CD14-positive monocyte (primary cell): ENCODE data around the gene TXNRD1. TPM values are rescaled to one million over a fixed set of nuclear protein-coding genes. Genes with fewer than 3 reads are reported as not detected.

Source experiments
- DNase-seq, 3 donors: peaks; one replicate each; pipeline ENCODE4 v3.0.0-alpha.2; 2011 to 2022
- H2AFZ ChIP-seq: 2 replicates; pipeline ENCODE4 v1.6.0; 2012; ENCODE audit warnings: mild to moderate bottlenecking, low read depth, low read length, inconsistent platforms; ENCODE audit not compliant: insufficient read depth, poor library complexity, severe bottlenecking
- H3K27ac ChIP-seq, 2 donors: 1 replicate in 1 of 2; 2 replicates in 1 of 2; pipeline ENCODE4 v1.5.1; 2012 to 2013; ENCODE audit warnings: low read length in 2 of 2, control low read depth in 1 of 2, inconsistent platforms in 1 of 2, low read depth in 1 of 2, mild to moderate bottlenecking in 1 of 2
- H3K27me3 ChIP-seq, 2 donors: one replicate each; pipeline versions ENCODE4 v1.6.0 to v1.6.1; 2011 to 2013; ENCODE audit warnings: low read length in 2 of 2; ENCODE audit not compliant: control insufficient read depth in 2 of 2, insufficient read depth in 2 of 2
- H3K36me3 ChIP-seq, 2 donors: replicated peaks in 1 of 2; 1 replicate in 1 of 2; 2 replicates in 1 of 2; pipeline versions ENCODE4 v1.5.1 to v1.6.1; 2012 to 2013; ENCODE audit warnings: low read length in 2 of 2, control low read depth in 1 of 2, inconsistent platforms in 1 of 2, mild to moderate bottlenecking in 1 of 2; ENCODE audit not compliant: insufficient read depth in 2 of 2, control insufficient read depth in 1 of 2
- H3K4me1 ChIP-seq, 2 donors: 1 replicate in 1 of 2; 2 replicates in 1 of 2; pipeline versions ENCODE4 v1.5.1 to v1.6.1; 2012 to 2013; ENCODE audit warnings: low read length in 2 of 2, control low read depth in 1 of 2, inconsistent platforms in 1 of 2, mild to moderate bottlenecking in 1 of 2, moderate library complexity in 1 of 2; ENCODE audit not compliant: insufficient read depth in 2 of 2, control insufficient read depth in 1 of 2
- H3K4me2 ChIP-seq: replicated peaks from 2 replicates; pipeline ENCODE3; 2012; ENCODE audit warnings: low read length, moderate library complexity, mild to moderate bottlenecking; ENCODE audit not compliant: poor library complexity, severe bottlenecking; ENCODE audit errors: extremely low read depth
- H3K4me3 ChIP-seq, 3 experiments: fragments of 200-600 bp in 1 of 3; sonication (generic) in 1 of 3; replicated peaks in 1 of 3; 1 replicate in 2 of 3; 2 replicates in 1 of 3; pipeline ENCODE4 v1.5.1; 2011 to 2013; ENCODE audit warnings: low read length in 3 of 3, mild to moderate bottlenecking in 3 of 3, control low read depth in 2 of 3, low read depth in 2 of 3, inconsistent platforms in 1 of 3, moderate library complexity in 1 of 3
- H3K79me2 ChIP-seq: 2 replicates; pipeline ENCODE4 v1.6.0; 2012; ENCODE audit warnings: mild to moderate bottlenecking, control low read depth, inconsistent platforms, low read length, moderate library complexity; ENCODE audit not compliant: insufficient read depth
- H3K9ac ChIP-seq: 2 replicates; pipeline ENCODE4 v1.6.0; 2017; ENCODE audit warnings: low read length, mild to moderate bottlenecking; ENCODE audit not compliant: insufficient read depth, poor library complexity, severe bottlenecking
- H3K9me3 ChIP-seq, 2 donors: replicated peaks in 1 of 2; 1 replicate in 1 of 2; 2 replicates in 1 of 2; pipeline versions ENCODE4 v1.5.1 to v1.6.1; 2012 to 2013; ENCODE audit warnings: low read length in 2 of 2, control low read depth in 1 of 2; ENCODE audit not compliant: control insufficient read depth in 1 of 2, insufficient read depth in 1 of 2
- H4K20me1 ChIP-seq: 2 replicates; pipeline ENCODE4 v1.6.0; 2012; ENCODE audit warnings: mild to moderate bottlenecking, low read length, control low read depth, moderate library complexity; ENCODE audit not compliant: insufficient read depth
- H3K27ac Mint-ChIP-seq, 7 donors: one replicate each; pipeline ENCODE4 v1.8.0; 2020; ENCODE audit warnings: mild to moderate bottlenecking in 7 of 7, mixed read lengths in 7 of 7, moderate library complexity in 6 of 7, inconsistent platforms in 2 of 7
- H3K27me3 Mint-ChIP-seq, 3 donors: one replicate each; pipeline ENCODE4 v1.8.0; 2021 to 2022; ENCODE audit warnings: low read depth in 3 of 3, mild to moderate bottlenecking in 3 of 3, mixed read lengths in 3 of 3, moderate library complexity in 3 of 3, inconsistent platforms in 1 of 3
- H3K36me3 Mint-ChIP-seq, 2 donors: one replicate each; pipeline ENCODE4 v1.8.0; 2020; ENCODE audit warnings: mixed read lengths in 2 of 2, inconsistent platforms in 1 of 2, mild to moderate bottlenecking in 1 of 2
- H3K4me1 Mint-ChIP-seq: one replicate; pipeline ENCODE4 v1.8.0; 2020; ENCODE audit warnings: mild to moderate bottlenecking, mixed read lengths
- H3K4me3 Mint-ChIP-seq, 2 donors: one replicate each; pipeline ENCODE4 v1.8.0; 2020; ENCODE audit warnings: mild to moderate bottlenecking in 2 of 2, mixed read lengths in 2 of 2, moderate library complexity in 1 of 2
- H3K9me3 Mint-ChIP-seq, 7 donors: one replicate each; pipeline ENCODE4 v1.8.0; 2020 to 2022; ENCODE audit warnings: mixed read lengths in 7 of 7, mild to moderate bottlenecking in 6 of 7, moderate library complexity in 6 of 7, inconsistent platforms in 2 of 7
- CTCF ChIP-seq: fragments of 200-600 bp; IDR thresholded peaks from one replicate; pipeline ENCODE4 v1.8.0; 2022; ENCODE audit warnings: antibody characterized with exemption, mild to moderate bottlenecking
- WGBS: methylation state at CpG from one replicate; pipeline ENCODE4 v1.1.5; 2013; ENCODE audit warnings: missing lambda C conversion rate; ENCODE audit not compliant: insufficient coverage; 5-methylcytosine and 5-hydroxymethylcytosine counted together
- intact Hi-C, 2 donors: fragments of 100-400 bp; cut with micrococcal nuclease; formaldehyde crosslinking; loops; one replicate each; pipeline versions ENCODE4 v1.15.0 to v1.15.1; 2023
- polyA plus RNA-seq, 3 donors: library from polyadenylated mRNA; depleted of rRNA in 1 of 3; unstranded in 2 of 3; stranded (reverse) in 1 of 3; fragments of 300-500 nt in 2 of 3; fragments of >200 nt in 1 of 3; fragmentation: Illumina TruSeq in 2 of 3; gene quantifications; 1 replicate in 2 of 3; 2 replicates in 1 of 3; pipeline ENCODE4 v1.2.3, GENCODE V29; 2012 to 2021

TXNRD1 gene
- polyA plus RNA-seq, 3 donors: 26.9 to 46.1 (median 29.2) TPM

DNA sequence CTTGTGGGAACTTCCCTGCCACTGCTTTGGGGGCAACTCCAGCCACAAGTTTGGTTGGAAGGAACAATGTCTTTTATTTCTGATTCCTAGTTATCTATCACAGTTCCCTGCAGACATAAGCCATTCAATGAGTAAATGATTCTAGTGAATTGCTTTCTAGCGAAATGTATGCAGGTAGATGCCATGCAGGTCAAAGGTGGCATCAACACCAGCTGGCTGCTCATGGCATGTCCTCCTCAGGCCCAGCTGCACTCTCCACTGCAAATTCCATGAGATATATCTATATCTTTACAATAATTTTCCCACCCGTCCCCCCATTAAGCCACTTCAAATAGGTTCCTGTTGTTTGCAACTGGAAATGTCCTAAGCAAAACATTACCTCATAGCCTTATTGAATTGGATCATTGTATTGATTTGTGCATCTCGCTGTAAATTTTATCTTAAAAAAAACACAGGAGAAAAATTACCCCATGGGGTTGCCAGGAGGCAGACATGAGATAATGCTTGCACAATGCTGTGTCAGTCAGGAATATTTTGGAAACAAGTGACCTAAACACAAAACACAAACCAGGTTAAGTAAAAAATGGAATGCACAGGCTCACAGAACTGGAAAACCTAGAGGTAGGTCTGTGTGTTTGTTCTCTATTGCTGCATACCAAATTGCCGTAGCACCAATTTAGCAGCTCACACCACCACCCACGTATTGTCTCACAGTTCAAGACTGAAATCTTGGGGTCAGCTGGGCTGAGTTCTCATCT is 32.8 kb upstream of the TXNRD1 start:
- Mint-ChIP-seq H3K9me3 (peaks cover 7 to 19% (median 11%) of the 10 kb centered on the region in 7 donors), H3K4me1 (peaks cover 9% of the 10 kb centered on the region), H3K27me3 (peaks cover 0 to 2% (median 0%) of the 10 kb centered on the region in 3 donors), H3K4me3 (no peak overlapping the region), H3K27ac (no peak overlapping the region), H3K36me3 (no peaks in the 10 kb centered on the region)
- no peak overlapping the region for H3K4me3 ChIP-seq
- peaks cover 6 to 7% of the 10 kb centered on the region in 2 donors for H3K4me1 ChIP-seq
- no peak overlapping the region for H3K4me2 ChIP-seq
- intact Hi-C loops: no loop called here
- H4K20me1 ChIP-seq: no peaks in the 10 kb centered on the region
- TF ChIP-seq CTCF: no peak
- H3K36me3 ChIP-seq: no peaks in the 10 kb centered on the region
- no peak overlapping the region for H3K27ac ChIP-seq
- no peaks in the 10 kb centered on the region for H3K79me2 ChIP-seq
- H3K9me3 ChIP-seq: peaks cover 7 to 20% of the 10 kb centered on the region in 2 donors
- DNase-seq: no peak
- H3K27me3 ChIP-seq: no peaks in the 10 kb centered on the region
- H2AFZ ChIP-seq: peak overlapping the region; percentile 26
- WGBS: 100% methylated on average over 1 of the region's 5 CpGs
- H3K9ac ChIP-seq: no peak overlapping the region

- WGBS: 80% methylated on average over 2 of the region's 3 CpGs
- peak overlapping the region; percentile 26 for H2AFZ ChIP-seq
- H3K27me3 ChIP-seq: no peaks in the 10 kb centered on the region
- no peak for DNase-seq
- H3K36me3 Mint-ChIP-seq: no peaks in the 10 kb centered on the region
- H3K27ac Mint-ChIP-seq: no peak overlapping the region
- H3K4me2 ChIP-seq: no peak overlapping the region
- peaks cover 0 to under 1% of the 10 kb centered on the region in 2 donors for H3K4me1 ChIP-seq
- H3K4me3 ChIP-seq: no peak overlapping the region
- H3K79me2 ChIP-seq: no peaks in the 10 kb centered on the region
- no peaks in the 10 kb centered on the region for H4K20me1 ChIP-seq
- peaks cover 0 to 2% (median 0%) of the 10 kb centered on the region in 3 donors for H3K27me3 Mint-ChIP-seq
- no peak overlapping the region for H3K27ac ChIP-seq
- no peak overlapping the region for H3K4me3 Mint-ChIP-seq
- H3K9me3 Mint-ChIP-seq: peaks cover 7 to 22% (median 11%) of the 10 kb centered on the region in 7 donors
- no peak overlapping the region for H3K9ac ChIP-seq
- H3K9me3 ChIP-seq: peaks cover 7 to 20% of the 10 kb centered on the region in 2 donors
- H3K4me1 Mint-ChIP-seq: peaks cover 2% of the 10 kb centered on the region
- no peak for TF ChIP-seq CTCF
- no peaks in the 10 kb centered on the region for H3K36me3 ChIP-seq
- intact Hi-C loops: no loop called here
Observed at GRCh38 chr12:104183443-104183842, 32.1 kb upstream of the TXNRD1 start.
